NT2/D1 (cell line): ENCODE measurements around the gene TGFBR2.

Source experiments
- SUZ12 ChIP-seq: IDR thresholded peaks from 2 replicates; pipeline ENCODE4 v1.6.1; 2011; ENCODE audit not compliant: insufficient read length, insufficient read depth; ENCODE audit errors: extremely low read depth
- YY1 ChIP-seq: IDR thresholded peaks from 2 replicates; pipeline ENCODE4 v1.6.1; 2011; ENCODE audit not compliant: insufficient read length, insufficient read depth

- no peak for TF ChIP-seq SUZ12
- no peak for TF ChIP-seq YY1
Measured at GRCh38 chr3:30658328-30659052, 52.1 kb downstream of the TGFBR2 start.
